ENCODE data around the gene ANTXR1.

The ANTXR1 gene

GRCh38 chr2:69097148-69097610 lies 84.2 kb downstream of the ANTXR1 start:
- no peak for DNase-seq (ENCODE audit: extremely low read depth, low read depth)
- TF ChIP-seq CTCF (IDR thresholded peaks at IDR 0.05; ENCODE audit: low read depth, low read length) = no peak

- no peak for DNase-seq (ENCODE audit: extremely low read depth, low read depth)
- no peak for TF ChIP-seq CTCF (IDR thresholded peaks at IDR 0.05; ENCODE audit: low read depth, low read length)
Observed at GRCh38 chr2:69097891-69098655, 85.1 kb downstream of the ANTXR1 start.

- no peak for TF ChIP-seq CTCF (IDR thresholded peaks at IDR 0.05; ENCODE audit: low read depth, low read length)
- no peak for DNase-seq (ENCODE audit: extremely low read depth, low read depth)
Observed at GRCh38 chr2:69099541-69099940, 86.6 kb downstream of the ANTXR1 start.

GRCh38 chr2:69100220-69100723 lies 87.3 kb downstream of the ANTXR1 start:
- no peak for TF ChIP-seq CTCF (IDR thresholded peaks at IDR 0.05; ENCODE audit: low read depth, low read length)
- DNase-seq (ENCODE audit: extremely low read depth, low read depth) = peak; percentile 63

GRCh38 chr2:69102041-69102593 lies 89.1 kb downstream of the ANTXR1 start:
- no peak for TF ChIP-seq CTCF (IDR thresholded peaks at IDR 0.05; ENCODE audit: low read depth, low read length)
- no peak for DNase-seq (ENCODE audit: extremely low read depth, low read depth)

GRCh38 chr2:69103419-69103818 lies 90.4 kb downstream of the ANTXR1 start:
- DNase-seq (ENCODE audit: extremely low read depth, low read depth) = no peak
- no peak for TF ChIP-seq CTCF (IDR thresholded peaks at IDR 0.05; ENCODE audit: low read depth, low read length)

GRCh38 chr2:69104261-69104660 lies 91.3 kb downstream of the ANTXR1 start:
- DNase-seq (ENCODE audit: extremely low read depth, low read depth) = no peak
- no peak for TF ChIP-seq CTCF (IDR thresholded peaks at IDR 0.05; ENCODE audit: low read depth, low read length)
